Measurements from ENCODE around the gene UBL7.

DNA sequence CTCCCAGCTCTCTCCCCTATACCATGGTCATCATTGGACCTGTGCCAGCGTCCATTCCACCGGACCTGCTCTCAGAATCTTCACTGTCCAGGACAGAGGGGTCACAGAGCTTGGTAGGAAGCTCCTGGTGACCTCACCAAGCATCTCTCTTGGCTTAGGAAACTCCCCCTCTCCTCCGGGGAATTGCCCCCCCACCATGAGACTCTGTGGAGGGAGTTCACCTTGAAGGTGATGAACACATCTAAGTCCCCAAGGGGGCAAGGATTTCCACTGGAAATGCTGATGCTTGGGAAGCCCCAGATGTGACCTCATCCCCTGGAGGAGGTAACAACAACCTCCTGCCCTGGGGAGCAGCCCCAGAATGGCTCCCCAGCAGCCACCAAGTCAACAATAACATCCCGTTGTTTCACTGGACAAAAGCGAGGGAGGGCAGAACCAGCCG, 30.4 kb downstream of the UBL7 start:
- TF ChIP-seq TAF1 (IDR thresholded peaks at IDR 0.05; ENCODE audit: borderline replicate concordance, insufficient read depth, low read length): no peak
- TF ChIP-seq POLR2AphosphoS5 (IDR thresholded peaks at IDR 0.05; ENCODE audit: low read depth, low read length): no peak
